Mesodermal cell (in vitro differentiated cells): ENCODE results near the gene CHRNB1.

Source experiments
- H3K27ac ChIP-seq: 2 replicates; pipeline ENCODE4 v1.7.0; 2013; ENCODE audit warnings: mild to moderate bottlenecking, low read depth, low read length, moderate library complexity; ENCODE audit not compliant: severe bottlenecking
- H3K36me3 ChIP-seq: 2 replicates; pipeline ENCODE4 v1.7.1; 2013; ENCODE audit warnings: mild to moderate bottlenecking, low read length, moderate library complexity; ENCODE audit not compliant: control insufficient read depth, insufficient read depth
- H3K4me1 ChIP-seq: one replicate; pipeline ENCODE4 v1.7.1; 2013; ENCODE audit warnings: mild to moderate bottlenecking, low read length; ENCODE audit not compliant: insufficient read depth, control insufficient read depth, poor library complexity, severe bottlenecking
- H3K4me3 ChIP-seq: 2 replicates; pipeline ENCODE4 v1.7.0; 2013; ENCODE audit warnings: low read length, control low read depth, mild to moderate bottlenecking; ENCODE audit not compliant: insufficient read depth, poor library complexity, severe bottlenecking; ENCODE audit errors: extremely low read depth
- H3K9me3 ChIP-seq: 2 replicates; pipeline ENCODE4 v1.7.1; 2013; ENCODE audit warnings: mild to moderate bottlenecking, low read length, moderate library complexity; ENCODE audit not compliant: control insufficient read depth
- WGBS, 2 experiments: methylation state at CpG; one replicate each; pipeline ENCODE4 v1.1.5; 2013; ENCODE audit warnings: missing lambda C conversion rate in 2 of 2; ENCODE audit not compliant: insufficient coverage in 2 of 2; 5-methylcytosine and 5-hydroxymethylcytosine counted together

Gene CHRNB1

DNA sequence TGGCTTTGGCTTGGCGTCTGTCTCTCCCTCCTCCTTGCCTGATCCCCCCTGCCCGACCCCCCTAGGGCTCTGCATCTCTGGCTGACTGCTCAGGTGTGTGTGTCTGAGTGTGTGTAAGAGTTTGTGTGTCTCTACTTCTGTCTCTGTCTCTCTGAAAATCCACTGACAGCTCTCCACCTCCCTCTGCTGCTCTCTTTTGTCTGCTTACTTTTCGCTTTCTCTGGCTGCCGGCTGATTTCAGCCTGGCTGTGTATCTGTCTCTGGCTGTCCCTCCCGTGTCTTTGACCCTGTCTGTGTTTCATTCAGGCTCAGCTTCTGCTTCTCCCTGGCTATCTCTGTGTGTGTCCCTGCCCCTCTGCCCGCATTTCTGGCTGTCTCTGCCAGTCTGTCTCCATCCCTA is 28.5 kb upstream of the CHRNB1 start:
- peaks cover 22% of the 10 kb centered on the region for H3K36me3 ChIP-seq
- peaks cover 9% of the 10 kb centered on the region for H3K4me1 ChIP-seq
- H3K27ac ChIP-seq = no peak overlapping the region
- H3K9me3 ChIP-seq = no peaks in the 10 kb centered on the region
- WGBS, 2 experiments = 85 to 89% methylated on average over 4 of the region's 6 CpGs
- no peak overlapping the region for H3K4me3 ChIP-seq

DNA sequence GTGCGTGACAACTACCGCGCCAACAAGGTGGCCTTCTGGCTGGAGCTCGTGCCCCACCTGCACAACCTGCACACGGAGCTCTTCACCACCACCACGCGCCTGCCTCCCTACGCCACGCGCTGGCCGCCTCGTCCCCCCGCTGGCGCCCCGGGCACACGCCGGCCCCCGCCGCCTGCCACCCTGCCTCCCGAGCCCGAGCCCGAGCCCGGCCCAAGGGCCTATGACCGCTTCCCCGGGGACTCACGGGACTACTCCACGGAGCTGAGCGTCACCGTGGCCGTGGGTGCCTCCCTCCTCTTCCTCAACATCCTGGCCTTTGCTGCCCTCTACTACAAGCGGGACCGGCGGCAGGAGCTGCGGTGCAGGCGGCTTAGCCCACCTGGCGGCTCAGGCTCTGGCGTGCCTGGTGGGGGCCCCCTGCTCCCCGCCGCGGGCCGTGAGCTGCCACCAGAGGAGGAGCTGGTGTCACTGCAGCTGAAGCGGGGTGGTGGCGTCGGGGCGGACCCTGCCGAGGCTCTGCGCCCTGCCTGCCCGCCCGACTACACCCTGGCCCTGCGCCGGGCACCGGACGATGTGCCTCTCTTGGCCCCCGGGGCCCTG is 27.7 kb upstream of the CHRNB1 start:
- H3K9me3 ChIP-seq = no peaks in the 10 kb centered on the region
- H3K4me3 ChIP-seq = no peak overlapping the region
- H3K36me3 ChIP-seq = peaks cover 18% of the 10 kb centered on the region
- no peak overlapping the region for H3K27ac ChIP-seq
- peaks cover 9% of the 10 kb centered on the region for H3K4me1 ChIP-seq
- 92 to 96% methylated on average over 35 to 39 of the region's 54 CpGs for WGBS, 2 experiments

DNA sequence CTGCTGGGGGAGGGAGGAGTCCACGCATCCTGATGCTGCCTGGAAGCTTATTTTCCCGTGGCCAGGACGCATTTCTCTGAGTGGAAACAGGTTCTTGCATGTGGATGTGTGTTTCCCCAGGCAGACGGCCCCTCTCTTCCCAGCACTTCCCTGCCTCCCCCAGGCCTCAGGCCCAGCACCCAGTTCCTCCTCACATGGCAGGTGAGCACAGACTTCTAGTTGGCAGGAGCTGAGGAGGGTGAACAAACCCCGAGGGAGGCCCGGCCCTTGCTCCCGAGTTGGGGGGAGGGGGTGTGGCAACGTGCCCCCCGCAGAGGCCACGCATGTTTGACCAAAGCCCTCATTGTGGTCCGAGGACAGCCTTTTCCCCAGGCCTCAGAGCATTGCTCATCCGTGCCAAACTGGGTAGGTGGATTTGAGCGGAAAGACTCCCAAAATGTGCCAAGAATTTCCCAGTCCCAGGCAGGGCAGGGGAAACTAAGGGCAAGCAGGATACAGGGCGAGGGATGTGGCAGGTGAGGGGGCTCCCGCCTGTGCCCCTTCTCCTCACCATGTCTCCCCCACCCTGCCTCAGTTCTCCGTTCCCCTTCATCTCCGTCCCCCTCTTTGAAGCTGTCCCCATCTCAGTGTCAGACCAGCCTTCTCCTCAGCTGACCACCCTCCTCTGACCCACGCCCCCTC is 26.2 kb upstream of the CHRNB1 start:
- H3K9me3 ChIP-seq = no peaks in the 10 kb centered on the region
- peaks cover 18% of the 10 kb centered on the region for H3K36me3 ChIP-seq
- H3K4me1 ChIP-seq = peaks cover 5% of the 10 kb centered on the region
- H3K27ac ChIP-seq = peak overlapping the region; percentile 23
- WGBS, 2 experiments = 61 to 73% methylated on average over 9 of the region's 18 CpGs
- H3K4me3 ChIP-seq = no peak overlapping the region

DNA sequence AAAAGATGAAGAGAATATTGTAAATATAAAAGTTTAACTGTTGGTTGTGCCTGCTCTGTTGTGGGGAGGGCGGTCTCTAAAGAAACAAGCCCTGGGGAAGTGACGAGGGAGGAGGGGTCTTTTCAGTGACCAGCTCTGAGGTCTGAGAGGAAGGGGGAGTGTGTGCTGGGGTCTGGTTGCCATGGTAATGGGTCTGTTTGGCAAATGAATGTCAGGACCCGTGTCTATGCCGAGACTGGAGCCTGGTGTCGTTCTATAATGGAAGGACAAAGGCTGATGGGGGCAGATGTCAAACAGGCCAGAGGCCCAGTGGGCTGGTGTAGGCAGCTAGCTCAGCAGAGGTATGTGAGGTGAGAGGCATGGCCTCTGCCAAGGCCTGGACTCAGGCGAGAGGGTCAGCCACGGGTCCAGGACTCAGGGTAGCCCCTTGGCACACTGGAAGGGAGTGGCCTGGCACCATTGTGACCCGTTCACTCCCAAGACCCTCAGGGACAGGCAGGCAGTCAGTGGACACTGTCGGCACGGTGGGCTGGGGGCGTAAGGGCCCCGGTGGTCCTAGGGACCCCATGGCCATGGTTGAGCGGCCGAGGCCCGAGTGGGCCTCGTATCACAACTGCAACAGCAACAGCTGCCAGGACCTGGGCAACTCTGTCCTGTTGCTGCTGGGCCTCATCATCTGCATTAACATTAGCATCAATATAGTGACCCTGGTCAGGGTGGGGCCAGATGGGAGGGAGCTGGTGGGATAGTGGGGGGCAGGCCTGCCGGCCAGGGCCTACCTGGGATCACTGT is 24.8 kb upstream of the CHRNB1 start, which contains the start of gene SPEM1:
Gene SPEM1 (plus strand): TSS at position 506 of the 792 bp plus-strand sequence. CDS start 61 bp downstream, at position 567.
- Histone ChIP-seq H3K9me3 (no peaks in the 10 kb centered on the region), H3K36me3 (peaks cover 9% of the 10 kb centered on the region), H3K27ac (peak within 1 kb of the TSS; percentile 87), H3K4me1 (peaks cover 5% of the 10 kb centered on the region), H3K4me3 (no peak within 1 kb of the TSS)
- WGBS, 2 experiments = 76 to 89% methylated on average over 11 to 16 of the region's 17 CpGs

DNA sequence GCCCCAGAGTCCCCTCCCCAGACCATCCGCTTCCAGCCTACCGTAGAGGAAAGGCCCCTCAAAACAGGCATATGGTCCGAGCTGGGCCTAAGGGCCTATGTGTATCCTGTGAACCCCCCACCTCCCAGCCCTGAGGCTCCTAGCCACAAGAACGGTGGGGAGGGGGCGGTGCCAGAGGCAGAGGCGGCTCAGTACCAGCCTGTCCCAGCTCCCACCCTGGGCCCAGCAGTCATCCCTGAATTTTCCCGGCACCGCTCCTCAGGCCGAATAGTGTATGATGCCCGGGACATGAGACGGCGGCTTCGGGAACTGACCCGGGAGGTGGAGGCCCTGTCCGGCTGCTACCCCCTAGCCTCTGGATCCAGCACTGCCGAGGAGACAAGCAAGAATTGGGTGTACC is 23.7 kb upstream of the CHRNB1 start:
- Histone ChIP-seq H3K4me3 (no peak overlapping the region), H3K4me1 (peaks cover 5% of the 10 kb centered on the region), H3K9me3 (no peaks in the 10 kb centered on the region), H3K27ac (no peak overlapping the region), H3K36me3 (no peaks in the 10 kb centered on the region)
- 92 to 94% methylated on average over 13 to 15 of the region's 16 CpGs for WGBS, 2 experiments

DNA sequence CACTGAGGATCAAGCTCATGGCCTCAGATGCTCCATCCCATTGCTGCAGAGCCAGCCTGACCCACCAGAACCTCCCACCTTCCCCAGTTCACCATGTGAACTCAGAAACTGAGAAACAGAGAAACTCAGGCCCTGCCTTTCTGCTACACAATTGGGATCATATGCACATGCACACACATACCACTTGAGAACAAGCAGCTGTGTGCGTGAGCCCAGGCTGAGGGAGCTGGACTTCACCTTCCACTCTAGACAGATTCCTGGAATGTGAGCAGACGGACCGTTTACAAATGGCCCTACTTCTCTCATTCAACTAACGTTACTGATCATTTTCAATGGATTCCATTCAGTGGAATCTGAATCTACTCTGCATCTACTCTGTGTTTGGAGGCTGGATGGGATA is 21.2 kb upstream of the CHRNB1 start:
- 92 to 100% methylated on average over 3 to 4 of the region's 4 CpGs for WGBS, 2 experiments
- H3K27ac ChIP-seq = no peak overlapping the region
- H3K4me3 ChIP-seq = no peak overlapping the region
- peaks cover 5% of the 10 kb centered on the region for H3K4me1 ChIP-seq
- no peaks in the 10 kb centered on the region for H3K36me3 ChIP-seq
- H3K9me3 ChIP-seq = no peaks in the 10 kb centered on the region

DNA sequence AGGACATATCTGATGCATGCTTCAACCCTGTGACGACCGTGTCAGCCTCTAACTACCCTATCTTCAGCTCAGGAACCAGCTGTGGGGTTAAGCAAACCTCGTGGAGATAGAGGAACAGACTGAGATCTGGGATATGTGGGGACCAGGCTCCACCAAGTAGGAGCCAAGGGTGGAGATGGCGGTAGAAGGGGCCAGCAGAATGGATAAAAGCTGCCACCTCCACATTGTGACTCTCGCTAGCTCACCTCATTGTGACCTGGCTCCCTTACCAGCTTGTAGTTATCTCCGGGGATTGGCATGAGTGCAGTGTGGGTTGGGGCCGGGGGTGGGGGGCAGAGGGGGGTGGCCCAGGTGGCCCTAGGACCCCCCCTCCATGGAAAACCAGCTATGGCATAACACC is 19.5 kb upstream of the CHRNB1 start, which contains the start of gene SPEM2:
Gene SPEM2 (plus strand): TSS at position 301 of the 400 bp plus-strand sequence. CDS start 73 bp downstream, at position 374.
- H3K27ac ChIP-seq = no peak within 1 kb of the TSS
- H3K36me3 ChIP-seq = no peaks in the 10 kb centered on the region
- 93 to 95% methylated on average over 4 to 5 of the region's 7 CpGs for WGBS, 2 experiments
- H3K4me1 ChIP-seq = no peaks in the 10 kb centered on the region
- H3K9me3 ChIP-seq = no peaks in the 10 kb centered on the region
- H3K4me3 ChIP-seq = no peak within 1 kb of the TSS

DNA sequence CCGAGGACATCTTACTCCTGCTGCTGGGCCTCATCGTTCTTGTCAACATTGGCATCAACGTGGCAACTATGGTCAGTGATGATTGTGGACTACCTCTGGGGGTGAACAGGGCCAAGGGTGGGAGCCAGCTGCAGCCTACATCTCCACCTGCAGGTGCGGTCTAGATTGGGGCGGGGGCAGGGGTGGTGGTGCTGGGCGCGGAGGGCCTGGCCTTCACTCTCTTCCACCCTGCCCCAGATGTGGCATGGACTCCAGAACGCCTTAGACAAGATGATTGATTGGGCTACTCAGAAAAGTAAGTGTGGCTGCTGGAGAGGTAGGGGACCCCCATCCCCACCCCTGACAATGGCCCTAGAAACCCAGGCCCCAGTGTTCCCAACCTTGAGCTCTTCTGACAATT is 19.1 kb upstream of the CHRNB1 start:
- no peaks in the 10 kb centered on the region for H3K4me1 ChIP-seq
- no peak overlapping the region for H3K4me3 ChIP-seq
- H3K36me3 ChIP-seq = no peaks in the 10 kb centered on the region
- 71 to 82% methylated on average over 3 to 4 of the region's 8 CpGs for WGBS, 2 experiments
- H3K9me3 ChIP-seq = no peaks in the 10 kb centered on the region
- H3K27ac ChIP-seq = no peak overlapping the region

DNA sequence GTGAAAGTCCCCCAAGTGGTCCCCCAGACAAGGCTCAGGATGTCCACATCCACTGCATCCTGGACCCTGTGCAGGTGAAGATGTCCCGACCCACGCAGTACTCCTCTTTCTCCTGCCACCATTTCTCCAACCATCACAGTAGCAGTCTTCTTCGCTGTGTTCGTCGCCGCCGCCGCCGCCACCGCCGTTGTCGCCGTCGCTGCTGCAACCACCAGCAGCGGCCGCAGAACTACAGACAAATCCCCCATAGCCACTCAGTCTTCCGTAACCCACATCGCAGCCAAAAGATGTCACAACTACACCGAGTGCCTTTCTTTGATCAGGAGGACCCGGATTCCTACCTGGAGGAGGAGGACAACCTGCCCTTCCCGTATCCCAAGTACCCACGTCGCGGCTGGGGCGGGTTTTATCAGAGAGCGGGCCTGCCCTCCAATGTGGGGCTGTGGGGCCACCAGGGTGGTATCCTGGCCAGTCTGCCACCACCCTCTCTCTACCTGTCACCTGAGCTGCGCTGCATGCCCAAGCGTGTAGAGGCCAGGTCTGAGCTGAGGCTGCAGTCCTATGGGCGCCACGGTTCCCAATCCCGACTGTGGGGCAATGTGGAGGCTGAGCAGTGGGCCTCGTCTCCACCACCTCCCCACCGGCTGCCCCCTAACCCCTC is 18.5 kb upstream of the CHRNB1 start:
- no peak overlapping the region for H3K27ac ChIP-seq
- no peaks in the 10 kb centered on the region for H3K4me1 ChIP-seq
- no peaks in the 10 kb centered on the region for H3K9me3 ChIP-seq
- H3K36me3 ChIP-seq = no peaks in the 10 kb centered on the region
- WGBS, 2 experiments = 94 to 96% methylated on average over 33 of the region's 33 CpGs
- H3K4me3 ChIP-seq = no peak overlapping the region

DNA sequence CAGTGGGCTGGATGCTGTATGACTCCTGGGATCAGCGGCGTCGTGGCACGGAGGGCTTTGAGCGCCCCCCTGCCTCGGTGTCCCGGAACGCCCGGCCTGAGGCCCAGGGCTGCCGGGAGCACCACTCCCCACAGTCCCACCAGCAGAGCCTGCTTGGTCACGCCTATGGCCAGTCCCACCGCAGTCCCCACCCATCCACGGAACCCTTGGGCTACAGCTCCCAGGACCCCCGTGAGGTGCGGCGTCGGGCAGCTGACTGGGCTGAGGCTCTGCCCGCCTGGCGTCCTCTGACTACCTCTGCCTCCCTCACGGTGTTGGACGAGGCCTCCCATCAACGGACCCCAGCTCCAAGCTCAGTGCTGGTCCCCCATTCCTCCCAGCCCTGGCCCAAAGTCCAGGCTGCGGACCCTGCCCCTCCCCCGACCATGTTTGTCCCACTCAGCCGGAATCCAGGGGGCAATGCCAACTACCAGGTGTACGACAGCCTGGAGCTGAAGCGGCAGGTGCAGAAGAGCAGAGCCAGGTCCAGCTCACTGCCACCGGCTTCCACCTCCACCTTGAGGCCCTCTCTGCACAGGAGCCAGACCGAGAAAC is 17.9 kb upstream of the CHRNB1 start:
- Histone ChIP-seq H3K27ac (no peak overlapping the region), H3K4me3 (no peak overlapping the region), H3K9me3 (no peaks in the 10 kb centered on the region), H3K36me3 (no peaks in the 10 kb centered on the region), H3K4me1 (no peaks in the 10 kb centered on the region)
- 92 to 94% methylated on average over 24 to 29 of the region's 29 CpGs for WGBS, 2 experiments
